ENCODE data around the gene ZNF346. TPM values are rescaled to one million over a fixed set of nuclear protein-coding genes. Genes with fewer than 3 reads are reported as not detected.
"Not testable (repeated sequence)": the region's sequence is repeated elsewhere in the genome, so short reads cannot be mapped to it uniquely, and the experiment has no call there.

The ZNF346 gene
- total and polyA plus RNA-seq, 2 experiments from 2014 or later: 13.8 to 21.4 TPM

- H3K27me3 ChIP-seq; H3K4me2 ChIP-seq; H3K9me2 ChIP-seq (replicated peaks; ENCODE audit: insufficient read depth); DNase-seq (ENCODE audit: low spot score); H3K4me3 ChIP-seq; H3K27ac ChIP-seq; H3K9me3 ChIP-seq (ENCODE audit: low read depth); H2AFZ ChIP-seq; H3K4me1 ChIP-seq (ENCODE audit: insufficient read depth); H3K36me3 ChIP-seq (replicated peaks; ENCODE audit: insufficient read depth, low read depth): not testable (repeated sequence)
- over 99% methylated on average over 14 of the region's 28 CpGs for WGBS (ENCODE audit: low lambda C conversion rate, missing lambda C conversion rate)
- H3K79me2 ChIP-seq: peaks cover 64% of the 10 kb centered on the region
- peaks cover 10% of the 10 kb centered on the region for H4K20me1 ChIP-seq (ENCODE audit: insufficient read depth, poor library complexity, severe bottlenecking)
Measured at GRCh38 chr5:176984176-176984575, 38.3 kb upstream of the ZNF346 start.

GRCh38 chr5:176985516-176985915 is 37.0 kb upstream of the ZNF346 start:
- H4K20me1 ChIP-seq (ENCODE audit: insufficient read depth, poor library complexity, severe bottlenecking): peaks cover 18% of the 10 kb centered on the region
- no peak for DNase-seq (ENCODE audit: low spot score)
- H3K27me3 ChIP-seq: no peaks in the 10 kb centered on the region
- WGBS (ENCODE audit: low lambda C conversion rate, missing lambda C conversion rate): 98% methylated on average over 2 of the region's 2 CpGs
- no peaks in the 10 kb centered on the region for H3K9me3 ChIP-seq (ENCODE audit: low read depth)
- peaks cover 77% of the 10 kb centered on the region for H3K79me2 ChIP-seq
- no peaks in the 10 kb centered on the region for H3K9me2 ChIP-seq (replicated peaks; ENCODE audit: insufficient read depth)
- H3K36me3 ChIP-seq (replicated peaks; ENCODE audit: insufficient read depth, low read depth): no peaks in the 10 kb centered on the region
- no peak overlapping the region for H3K4me3 ChIP-seq
- no peak overlapping the region for H3K4me2 ChIP-seq
- TF ChIP-seq, protein P1, sequence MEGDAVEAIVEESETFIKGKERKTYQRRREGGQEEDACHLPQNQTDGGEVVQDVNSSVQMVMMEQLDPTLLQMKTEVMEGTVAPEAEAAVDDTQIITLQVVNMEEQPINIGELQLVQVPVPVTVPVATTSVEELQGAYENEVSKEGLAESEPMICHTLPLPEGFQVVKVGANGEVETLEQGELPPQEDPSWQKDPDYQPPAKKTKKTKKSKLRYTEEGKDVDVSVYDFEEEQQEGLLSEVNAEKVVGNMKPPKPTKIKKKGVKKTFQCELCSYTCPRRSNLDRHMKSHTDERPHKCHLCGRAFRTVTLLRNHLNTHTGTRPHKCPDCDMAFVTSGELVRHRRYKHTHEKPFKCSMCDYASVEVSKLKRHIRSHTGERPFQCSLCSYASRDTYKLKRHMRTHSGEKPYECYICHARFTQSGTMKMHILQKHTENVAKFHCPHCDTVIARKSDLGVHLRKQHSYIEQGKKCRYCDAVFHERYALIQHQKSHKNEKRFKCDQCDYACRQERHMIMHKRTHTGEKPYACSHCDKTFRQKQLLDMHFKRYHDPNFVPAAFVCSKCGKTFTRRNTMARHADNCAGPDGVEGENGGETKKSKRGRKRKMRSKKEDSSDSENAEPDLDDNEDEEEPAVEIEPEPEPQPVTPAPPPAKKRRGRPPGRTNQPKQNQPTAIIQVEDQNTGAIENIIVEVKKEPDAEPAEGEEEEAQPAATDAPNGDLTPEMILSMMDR (IDR thresholded peaks at IDR 0.05; ENCODE audit: poor library complexity): no peak
- TF ChIP-seq EZH2phosphoT487 (IDR thresholded peaks at IDR 0.05; ENCODE audit: low read depth, severe bottlenecking, unreplicated experiment) (no peak), EZH2 (IDR thresholded peaks at IDR 0.05; ENCODE audit: borderline replicate concordance) (no peak)
- no peaks in the 10 kb centered on the region for H3K4me1 ChIP-seq (ENCODE audit: insufficient read depth)
- no peak overlapping the region for H3K27ac ChIP-seq
- no peak overlapping the region for H2AFZ ChIP-seq

DNA sequence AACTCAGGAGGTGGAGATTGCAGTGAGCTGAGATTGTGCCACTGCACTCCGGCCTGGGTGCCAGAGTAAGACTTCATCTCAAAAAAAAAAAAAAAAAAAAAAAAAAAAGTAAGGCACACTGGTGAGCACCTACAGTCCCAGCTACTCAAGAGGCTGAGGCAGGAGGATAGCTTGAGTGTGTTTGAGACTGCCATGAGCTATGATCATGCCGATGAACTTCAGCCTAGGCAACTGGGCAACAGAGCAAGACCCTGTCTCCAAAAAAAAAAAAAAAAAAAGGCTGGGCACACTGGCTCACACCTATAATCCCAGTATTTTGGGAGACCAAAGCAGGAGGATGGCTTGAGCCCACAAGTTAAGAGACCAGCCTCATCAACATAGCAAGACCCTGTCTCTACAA is 36.2 kb upstream of the ZNF346 start:
- DNase-seq (ENCODE audit: low spot score): no peak
- TF ChIP-seq, protein P1 (IDR thresholded peaks at IDR 0.05; ENCODE audit: poor library complexity): no peak
- no peak for TF ChIP-seq EZH2 (IDR thresholded peaks at IDR 0.05; ENCODE audit: borderline replicate concordance)
- no peak for TF ChIP-seq EZH2phosphoT487 (IDR thresholded peaks at IDR 0.05; ENCODE audit: low read depth, severe bottlenecking, unreplicated experiment)
- Histone ChIP-seq H3K36me3 (replicated peaks; ENCODE audit: insufficient read depth, low read depth) (no peaks in the 10 kb centered on the region), H3K4me2 (no peak overlapping the region), H3K27me3 (no peaks in the 10 kb centered on the region), H3K79me2 (peaks cover 83% of the 10 kb centered on the region), H3K9me3 (ENCODE audit: low read depth) (no peaks in the 10 kb centered on the region), H3K4me1 (ENCODE audit: insufficient read depth) (no peaks in the 10 kb centered on the region), H3K9me2 (replicated peaks; ENCODE audit: insufficient read depth) (no peaks in the 10 kb centered on the region), H2AFZ (no peak overlapping the region), H3K4me3 (no peak overlapping the region), H4K20me1 (ENCODE audit: insufficient read depth, poor library complexity, severe bottlenecking) (peaks cover 26% of the 10 kb centered on the region), H3K27ac (no peak overlapping the region)
- 90% methylated on average over 2 of the region's 2 CpGs for whole genome bisulfite sequencing (ENCODE audit: low lambda C conversion rate, missing lambda C conversion rate)

DNA sequence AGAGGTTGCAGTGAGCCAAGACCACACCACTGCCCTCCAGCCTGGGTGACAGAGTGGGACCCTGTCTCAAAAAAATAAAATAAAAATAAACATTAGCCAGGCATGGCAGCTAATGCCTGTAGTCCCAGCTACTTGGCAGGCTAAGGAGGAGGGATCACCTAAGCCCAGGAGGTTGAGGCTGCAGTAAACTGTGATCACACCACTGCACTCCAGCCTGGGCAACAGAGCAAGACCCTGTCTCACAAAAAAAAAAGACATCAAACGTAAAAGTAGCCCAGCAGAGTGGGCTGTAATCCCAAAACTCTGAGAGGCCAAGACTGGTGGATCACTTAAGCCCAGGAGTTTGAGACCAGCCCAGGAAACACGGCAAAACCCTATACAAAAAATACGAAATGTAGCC is 34.9 kb upstream of the ZNF346 start:
- no peaks in the 10 kb centered on the region for H3K27me3 ChIP-seq
- H2AFZ ChIP-seq: no peak overlapping the region
- peaks cover 37% of the 10 kb centered on the region for H4K20me1 ChIP-seq (ENCODE audit: insufficient read depth, poor library complexity, severe bottlenecking)
- H3K36me3 ChIP-seq (replicated peaks; ENCODE audit: insufficient read depth, low read depth): no peaks in the 10 kb centered on the region
- TF ChIP-seq EZH2phosphoT487 (IDR thresholded peaks at IDR 0.05; ENCODE audit: low read depth, severe bottlenecking, unreplicated experiment): no peak
- no peak for TF ChIP-seq EZH2 (IDR thresholded peaks at IDR 0.05; ENCODE audit: borderline replicate concordance)
- TF ChIP-seq, protein P1 (IDR thresholded peaks at IDR 0.05; ENCODE audit: poor library complexity): no peak
- peaks cover 83% of the 10 kb centered on the region for H3K79me2 ChIP-seq
- WGBS (ENCODE audit: low lambda C conversion rate, missing lambda C conversion rate): 96% methylated on average over 3 of the region's 3 CpGs
- no peak for DNase-seq (ENCODE audit: low spot score)
- no peaks in the 10 kb centered on the region for H3K9me2 ChIP-seq (replicated peaks; ENCODE audit: insufficient read depth)
- H3K4me3 ChIP-seq: no peak overlapping the region
- no peaks in the 10 kb centered on the region for H3K4me1 ChIP-seq (ENCODE audit: insufficient read depth)
- H3K27ac ChIP-seq: no peak overlapping the region
- H3K4me2 ChIP-seq: no peak overlapping the region
- H3K9me3 ChIP-seq (ENCODE audit: low read depth): no peaks in the 10 kb centered on the region

GRCh38 chr5:176993081-176993480 is 29.4 kb upstream of the ZNF346 start:
- peaks cover 62% of the 10 kb centered on the region for H4K20me1 ChIP-seq (ENCODE audit: insufficient read depth, poor library complexity, severe bottlenecking)
- not testable (repeated sequence) for DNase-seq (ENCODE audit: low spot score); H3K36me3 ChIP-seq (replicated peaks; ENCODE audit: insufficient read depth, low read depth); H3K4me2 ChIP-seq; H3K4me3 ChIP-seq; H3K9me2 ChIP-seq (replicated peaks; ENCODE audit: insufficient read depth); H3K4me1 ChIP-seq (ENCODE audit: insufficient read depth); H3K9me3 ChIP-seq (ENCODE audit: low read depth); H3K27me3 ChIP-seq; H2AFZ ChIP-seq; H3K27ac ChIP-seq
- 97% methylated on average over 3 of the region's 3 CpGs for WGBS (ENCODE audit: low lambda C conversion rate, missing lambda C conversion rate)
- H3K79me2 ChIP-seq: peaks cover 96% of the 10 kb centered on the region
